Breast epithelium (tissue), 3 donors: ENCODE data around the gene GYS1.

ENCODE experiments used
- CTCF ChIP-seq, 3 donors: fragments of 450-650 bp; IDR thresholded peaks; one replicate each; pipeline ENCODE4 v1.5.1; 2016 to 2017; ENCODE audit warnings: antibody characterized with exemption in 3 of 3, mild to moderate bottlenecking in 3 of 3, moderate library complexity in 3 of 3
- POLR2A ChIP-seq: fragments of 450-650 bp; IDR thresholded peaks from one replicate; pipeline ENCODE4 v1.6.1; 2016; ENCODE audit warnings: antibody characterized with exemption, mild to moderate bottlenecking, moderate library complexity
- POLR2AphosphoS5 ChIP-seq, 3 donors: sonication (generic); formaldehyde crosslinking; IDR thresholded peaks; one replicate each; pipeline ENCODE4 v1.6.1; 2017; ENCODE audit warnings: antibody characterized with exemption in 3 of 3

- TF ChIP-seq POLR2A (no peak), CTCF (IDR thresholded peaks at IDR 0.05) (no peak), POLR2AphosphoS5 (IDR thresholded peaks at IDR 0.05) (no peak)
These were observed 45.9 kb downstream of the GYS1 start for GRCh38 chr19:48947258-48947542.
